GM23338 (cell line): Measurements from ENCODE around the gene ERP44. TPM values are rescaled to one million over a fixed set of nuclear protein-coding genes. Genes with fewer than 3 reads are reported as not detected.

ENCODE experiments used
- ATAC-seq: fragments of 200-7000 bp; cut with Tn5 transposase; 3 replicates; pipeline ENCODE4 v1.9.1; 2020
- DNase-seq: peaks from one replicate; pipeline ENCODE4 v3.0.0-alpha.2; 2015; ENCODE audit warnings: low spot score
- H2AFZ ChIP-seq: fragments of 200-600 bp; sonication (generic); 2 replicates; pipeline ENCODE4 v1.8.0; 2016; ENCODE audit warnings: antibody characterized with exemption, mild to moderate bottlenecking, moderate library complexity
- H3F3A ChIP-seq: fragments of 200-600 bp; sonication (generic); replicated peaks from 2 replicates; pipeline ENCODE4 v1.8.0; 2017; ENCODE audit warnings: antibody characterized with exemption, mixed run types, low read depth
- H3K27ac ChIP-seq: fragments of 200-600 bp; sonication (generic); 2 replicates; pipeline ENCODE4 v1.6.1; 2016; ENCODE audit warnings: low read depth
- H3K27me3 ChIP-seq: fragments of 200-600 bp; sonication (generic); 2 replicates; pipeline ENCODE4 v1.8.0; 2016; ENCODE audit warnings: mild to moderate bottlenecking, mixed run types, moderate library complexity; ENCODE audit not compliant: insufficient read depth
- H3K36me3 ChIP-seq: fragments of 200-600 bp; sonication (generic); 2 replicates; pipeline ENCODE4 v1.8.0; 2016; ENCODE audit warnings: mild to moderate bottlenecking; ENCODE audit not compliant: insufficient read depth
- H3K4me1 ChIP-seq: fragments of 200-600 bp; sonication (generic); 2 replicates; pipeline ENCODE4 v1.8.0; 2016; ENCODE audit warnings: mild to moderate bottlenecking, moderate library complexity; ENCODE audit not compliant: insufficient read depth
- H3K4me2 ChIP-seq: fragments of 200-600 bp; sonication (generic); 2 replicates; pipeline ENCODE4 v1.7.1; 2017; ENCODE audit warnings: mixed run types
- H3K4me3 ChIP-seq: fragments of 200-600 bp; sonication (generic); 2 replicates; pipeline ENCODE4 v1.6.1; 2016; ENCODE audit warnings: mixed run types
- H3K79me2 ChIP-seq: fragments of 200-600 bp; sonication (generic); replicated peaks from 2 replicates; pipeline ENCODE4 v1.8.0; 2017; ENCODE audit warnings: mild to moderate bottlenecking; ENCODE audit not compliant: insufficient read depth
- H3K9me2 ChIP-seq: fragments of 200-600 bp; sonication (generic); 2 replicates; pipeline ENCODE4 v1.8.0; 2017; ENCODE audit not compliant: insufficient read depth
- H4K20me1 ChIP-seq: fragments of 200-600 bp; sonication (generic); replicated peaks from 2 replicates; pipeline ENCODE4 v1.8.0; 2017; ENCODE audit warnings: mild to moderate bottlenecking; ENCODE audit not compliant: insufficient read depth
- H3K27ac Mint-ChIP-seq: 2 replicates; pipeline ENCODE4 v1.8.0; 2020; ENCODE audit warnings: inconsistent platforms, mild to moderate bottlenecking, moderate library complexity, mixed read lengths
- H3K27me3 Mint-ChIP-seq: 3 replicates; pipeline ENCODE4 v1.8.0; 2022; ENCODE audit warnings: low read depth, mild to moderate bottlenecking, moderate library complexity, mixed read lengths, inconsistent platforms; ENCODE audit not compliant: insufficient read depth, poor library complexity
- H3K36me3 Mint-ChIP-seq: 3 replicates; pipeline ENCODE4 v1.8.0; 2021; ENCODE audit warnings: low read depth, mild to moderate bottlenecking, inconsistent platforms, moderate library complexity, mixed read lengths
- H3K4me1 Mint-ChIP-seq: 3 replicates; pipeline ENCODE4 v1.8.0; 2020; ENCODE audit warnings: mild to moderate bottlenecking, inconsistent platforms, mixed read lengths
- H3K4me3 Mint-ChIP-seq: 3 replicates; pipeline ENCODE4 v1.8.0; 2021; ENCODE audit warnings: moderate library complexity, mild to moderate bottlenecking, inconsistent platforms, mixed read lengths
- H3K9me3 Mint-ChIP-seq: 3 replicates; pipeline ENCODE4 v1.8.0; 2020; ENCODE audit warnings: moderate library complexity, mild to moderate bottlenecking, inconsistent platforms, mixed read lengths
- CREB1 ChIP-seq: fragments of 250-450 bp; sonication (Bioruptor Pico); IDR thresholded peaks from 2 replicates; pipeline ENCODE4 v1.5.0; 2020; ENCODE audit warnings: low read depth, mild to moderate bottlenecking, moderate library complexity
- CTCF ChIP-seq, 2 experiments: fragments of 200-600 bp in 1 of 2; sonication (generic) in 1 of 2; conservative IDR thresholded peaks; 2 replicates each; pipeline versions ENCODE4 v1.5.1 to v1.6.1; 2016 to 2017; ENCODE audit warnings: antibody characterized with exemption in 2 of 2, low read depth in 2 of 2, mild to moderate bottlenecking in 2 of 2, moderate library complexity in 1 of 2
- EZH2 ChIP-seq: fragments of 200-600 bp; sonication (generic); IDR thresholded peaks from one replicate; pipeline ENCODE4 v1.8.0; 2017; ENCODE audit warnings: antibody characterized with exemption, mild to moderate bottlenecking, low read depth; ENCODE audit not compliant: unreplicated experiment
- EZH2phosphoT487 ChIP-seq: fragments of 200-600 bp; sonication (generic); IDR thresholded peaks from one replicate; pipeline ENCODE4 v1.8.1; 2018; ENCODE audit warnings: antibody characterized with exemption; ENCODE audit not compliant: unreplicated experiment
- JUNB ChIP-seq: IDR thresholded peaks from one replicate; pipeline ENCODE4 v1.6.1; 2016; ENCODE audit warnings: antibody characterized with exemption; ENCODE audit not compliant: unreplicated experiment
- NANOG ChIP-seq: IDR thresholded peaks from 2 replicates; pipeline ENCODE4 v1.6.1; 2016; ENCODE audit warnings: antibody characterized with exemption, borderline replicate concordance
- POLR2AphosphoS5 ChIP-seq: IDR thresholded peaks from 2 replicates; pipeline ENCODE4 v1.6.1; 2016; ENCODE audit warnings: antibody characterized with exemption, low read depth
- STAT1 ChIP-seq: IDR thresholded peaks from one replicate; pipeline ENCODE4 v1.6.1; 2016; ENCODE audit warnings: antibody characterized with exemption; ENCODE audit not compliant: unreplicated experiment
- ZNF114 ChIP-seq: fragments of 250-450 bp; sonication (Bioruptor Pico); IDR thresholded peaks from 2 replicates; pipeline ENCODE4 v1.5.0; 2020; ENCODE audit warnings: mild to moderate bottlenecking, moderate library complexity
- ZNF331 ChIP-seq: fragments of 250-450 bp; sonication (Bioruptor Pico); IDR thresholded peaks from 2 replicates; pipeline ENCODE4 v1.5.0; 2020; ENCODE audit warnings: low read depth, mild to moderate bottlenecking, moderate library complexity
- polyA plus RNA-seq: library from polyadenylated mRNA; unstranded; fragments of >200 nt; fragmentation: Nextera tagmentation; extraction: Ambion mirVana; gene quantifications from 2 replicates; pipeline ENCODE4 v1.2.1, GENCODE V29; 2016
- total RNA-seq: library from RNA; depleted of rRNA; stranded (reverse); fragments of >200 nt; shearing (Covaris generic); gene quantifications from 2 replicates; pipeline ENCODE4 v1.2.3, GENCODE V29; 2014
- TF ChIP-seq, protein P1 (sequence below): IDR thresholded peaks from one replicate; pipeline ENCODE4 v1.6.1; 2018; ENCODE audit warnings: antibody characterized with exemption; ENCODE audit not compliant: unreplicated experiment

ERP44 gene
- total and polyA plus RNA-seq, 2 experiments from 2014 or later, result 13.0 to 24.1 TPM

DNA sequence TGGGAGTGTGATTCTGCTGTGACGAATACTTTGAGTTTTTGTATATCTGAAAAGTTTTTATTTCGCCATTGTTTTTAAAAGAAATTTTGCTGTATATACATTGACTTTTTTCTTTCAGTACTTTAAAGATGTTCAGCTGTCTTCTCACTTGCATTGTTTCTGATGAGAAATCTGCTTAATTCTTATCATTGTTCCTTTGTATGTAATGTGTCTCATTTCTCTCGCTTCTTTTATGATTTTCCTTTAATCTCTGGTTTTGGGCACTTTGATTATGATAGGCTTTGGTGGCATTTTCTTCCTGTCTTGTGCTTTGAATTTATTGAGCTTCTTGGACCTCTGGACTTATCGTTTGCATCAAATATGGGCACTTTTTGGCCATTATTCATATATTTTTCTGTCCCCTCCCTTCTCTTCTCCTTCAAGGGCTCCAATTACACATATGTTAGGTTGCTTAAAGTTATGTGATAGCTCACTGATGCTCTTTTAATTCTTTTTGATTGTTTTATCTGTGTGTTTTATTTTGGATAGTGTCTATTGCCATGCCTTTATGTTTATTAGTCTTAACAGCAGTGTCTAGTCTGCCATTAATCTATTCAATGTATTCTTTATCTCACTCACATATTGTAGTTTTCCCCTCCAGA is 161.7 kb downstream of the ERP44 start (continued):
- TF ChIP-seq POLR2AphosphoS5 (no peak), ZNF331 (CRISPR knock-in tag) (no peak), CTCF (conservative IDR thresholded peaks at IDR 0.05; ENCODE audit: low read depth in 2 of 2) (no peak), EZH2 (no peak), JUNB (no peak), CREB1 (CRISPR knock-in tag) (no peak), ZNF114 (CRISPR knock-in tag) (no peak)

DNA sequence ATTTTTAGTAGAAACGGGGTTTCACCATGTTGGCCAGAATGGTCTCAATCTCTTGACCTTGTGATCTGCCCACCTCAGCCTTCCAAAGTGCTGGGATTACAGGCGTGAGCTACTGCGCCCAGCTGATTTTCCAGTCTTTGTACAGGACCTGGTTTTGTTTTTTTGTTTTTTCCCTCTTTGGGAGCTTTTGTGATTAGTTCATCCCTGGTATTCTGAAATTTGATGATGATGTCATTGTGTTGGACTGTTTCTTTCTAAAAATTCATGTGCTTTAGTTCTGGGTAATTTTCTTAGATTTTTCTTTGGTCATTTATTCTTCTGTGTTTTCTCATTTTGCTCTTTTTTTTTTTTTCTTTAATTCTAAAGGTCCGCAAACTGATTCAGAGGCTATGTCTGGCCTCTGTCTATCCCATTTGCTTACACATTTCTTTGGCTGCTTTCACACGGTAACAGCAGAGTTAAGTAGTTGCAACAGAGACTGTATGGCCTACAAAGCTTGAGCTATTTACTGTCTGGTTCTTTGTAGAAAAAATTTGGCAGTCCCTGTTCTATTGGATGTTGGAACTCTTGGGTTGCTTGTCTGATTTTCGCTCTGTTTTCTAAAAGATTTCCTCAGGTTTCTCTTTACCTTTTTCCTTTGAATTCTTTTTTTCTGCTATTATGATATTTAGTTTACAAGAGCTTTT is 167.5 kb downstream of the ERP44 start:
- Histone ChIP-seq H2AFZ (no peak overlapping the region), H3K4me3 (no peak overlapping the region), H3K9me2 (no peaks in the 10 kb centered on the region), H3K4me1 (no peaks in the 10 kb centered on the region), H3K27ac (no peak overlapping the region; the same call in 1 of the 2 replicates), H3K36me3 (no peaks in the 10 kb centered on the region), H3K4me2 (no peak overlapping the region), H3K27me3 (no peaks in the 10 kb centered on the region), H3K79me2 (no peaks in the 10 kb centered on the region), H4K20me1 (no peaks in the 10 kb centered on the region), H3F3A (no peaks in the 10 kb centered on the region)
- H3K4me1 Mint-ChIP-seq, result no peaks in the 10 kb centered on the region
- no peak overlapping the region for H3K4me3 Mint-ChIP-seq
- DNase-seq, result no peak
- peaks cover 8% of the 10 kb centered on the region; the same call in 1 of the 3 replicates for H3K9me3 Mint-ChIP-seq
- no peak for ATAC-seq
- H3K27ac Mint-ChIP-seq, result no peak overlapping the region
- peaks cover 17% of the 10 kb centered on the region for H3K36me3 Mint-ChIP-seq
- no peaks in the 10 kb centered on the region for H3K27me3 Mint-ChIP-seq
- TF ChIP-seq CTCF (conservative IDR thresholded peaks at IDR 0.05; ENCODE audit: low read depth in 2 of 2), result no peak
- no peak for TF ChIP-seq CREB1 (CRISPR knock-in tag)
- TF ChIP-seq, protein P1, sequence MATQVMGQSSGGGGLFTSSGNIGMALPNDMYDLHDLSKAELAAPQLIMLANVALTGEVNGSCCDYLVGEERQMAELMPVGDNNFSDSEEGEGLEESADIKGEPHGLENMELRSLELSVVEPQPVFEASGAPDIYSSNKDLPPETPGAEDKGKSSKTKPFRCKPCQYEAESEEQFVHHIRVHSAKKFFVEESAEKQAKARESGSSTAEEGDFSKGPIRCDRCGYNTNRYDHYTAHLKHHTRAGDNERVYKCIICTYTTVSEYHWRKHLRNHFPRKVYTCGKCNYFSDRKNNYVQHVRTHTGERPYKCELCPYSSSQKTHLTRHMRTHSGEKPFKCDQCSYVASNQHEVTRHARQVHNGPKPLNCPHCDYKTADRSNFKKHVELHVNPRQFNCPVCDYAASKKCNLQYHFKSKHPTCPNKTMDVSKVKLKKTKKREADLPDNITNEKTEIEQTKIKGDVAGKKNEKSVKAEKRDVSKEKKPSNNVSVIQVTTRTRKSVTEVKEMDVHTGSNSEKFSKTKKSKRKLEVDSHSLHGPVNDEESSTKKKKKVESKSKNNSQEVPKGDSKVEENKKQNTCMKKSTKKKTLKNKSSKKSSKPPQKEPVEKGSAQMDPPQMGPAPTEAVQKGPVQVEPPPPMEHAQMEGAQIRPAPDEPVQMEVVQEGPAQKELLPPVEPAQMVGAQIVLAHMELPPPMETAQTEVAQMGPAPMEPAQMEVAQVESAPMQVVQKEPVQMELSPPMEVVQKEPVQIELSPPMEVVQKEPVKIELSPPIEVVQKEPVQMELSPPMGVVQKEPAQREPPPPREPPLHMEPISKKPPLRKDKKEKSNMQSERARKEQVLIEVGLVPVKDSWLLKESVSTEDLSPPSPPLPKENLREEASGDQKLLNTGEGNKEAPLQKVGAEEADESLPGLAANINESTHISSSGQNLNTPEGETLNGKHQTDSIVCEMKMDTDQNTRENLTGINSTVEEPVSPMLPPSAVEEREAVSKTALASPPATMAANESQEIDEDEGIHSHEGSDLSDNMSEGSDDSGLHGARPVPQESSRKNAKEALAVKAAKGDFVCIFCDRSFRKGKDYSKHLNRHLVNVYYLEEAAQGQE, result no peak
- no peak for TF ChIP-seq EZH2phosphoT487
- no peak for TF ChIP-seq NANOG
- no peak for TF ChIP-seq ZNF331 (CRISPR knock-in tag)
- TF ChIP-seq POLR2AphosphoS5, result no peak
- TF ChIP-seq STAT1, result no peak
- no peak for TF ChIP-seq JUNB
